Hematopoietic multipotent progenitor cell treated with erythropoietin and hydrocortisone succinate and interleukin-3 and kit ligand, for 15 days (in vitro differentiated cells): Measurements from ENCODE around the gene SLC38A8.

ENCODE experiments used
- DNase-seq: peaks from one replicate; pipeline ENCODE4 v3.0.0-alpha.2; 2015; ENCODE audit warnings: low spot score

SLC38A8 gene

GRCh38 chr16:84048871-84049270, 6.3 kb upstream of the SLC38A8 start:
- no peak for DNase-seq

GRCh38 chr16:84048270-84048669, 5.7 kb upstream of the SLC38A8 start:
- no peak for DNase-seq

DNA sequence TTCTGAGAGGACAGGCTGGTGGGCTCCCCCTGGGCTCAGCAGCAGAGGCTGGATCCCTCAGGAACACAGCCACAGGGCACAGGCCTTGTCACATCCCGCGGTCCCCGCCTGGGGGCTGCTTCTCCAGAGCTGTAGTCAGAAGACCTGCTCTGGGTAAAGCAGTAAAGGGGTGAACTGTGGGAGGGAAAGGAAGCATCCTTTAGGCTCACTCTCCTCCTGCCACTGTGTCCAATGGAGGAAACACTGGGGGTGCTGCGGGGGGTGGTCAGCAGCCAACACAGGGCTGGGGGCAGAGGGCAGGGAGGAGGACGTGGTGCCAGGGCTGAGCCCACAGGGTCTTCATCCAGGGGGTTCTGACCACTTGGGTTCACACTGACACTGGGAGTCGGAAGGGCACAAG, 5.0 kb upstream of the SLC38A8 start:
- no peak for DNase-seq

DNA sequence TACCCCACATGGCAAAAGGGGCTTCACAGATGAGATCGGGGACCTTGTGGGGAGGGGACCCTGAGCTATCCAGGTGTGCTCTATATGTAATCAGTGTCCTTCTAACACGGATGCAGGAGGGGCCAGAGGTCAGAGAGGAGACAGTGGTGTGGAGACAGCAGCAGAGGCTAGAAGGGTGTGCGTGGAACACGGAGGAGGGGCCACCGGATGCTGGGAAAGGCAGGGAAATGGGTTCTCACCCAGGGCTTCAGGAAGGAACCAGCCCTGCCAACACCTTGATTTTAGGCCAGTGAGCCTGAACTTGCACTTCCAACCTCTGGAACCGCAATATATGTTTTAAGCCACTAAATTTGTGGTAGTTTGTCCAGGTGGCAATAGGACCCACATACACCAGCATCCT, 4.6 kb upstream of the SLC38A8 start:
- DNase-seq: no peak

- no peak for DNase-seq
Observed at GRCh38 chr16:84045818-84046470, 3.3 kb upstream of the SLC38A8 start.

DNA sequence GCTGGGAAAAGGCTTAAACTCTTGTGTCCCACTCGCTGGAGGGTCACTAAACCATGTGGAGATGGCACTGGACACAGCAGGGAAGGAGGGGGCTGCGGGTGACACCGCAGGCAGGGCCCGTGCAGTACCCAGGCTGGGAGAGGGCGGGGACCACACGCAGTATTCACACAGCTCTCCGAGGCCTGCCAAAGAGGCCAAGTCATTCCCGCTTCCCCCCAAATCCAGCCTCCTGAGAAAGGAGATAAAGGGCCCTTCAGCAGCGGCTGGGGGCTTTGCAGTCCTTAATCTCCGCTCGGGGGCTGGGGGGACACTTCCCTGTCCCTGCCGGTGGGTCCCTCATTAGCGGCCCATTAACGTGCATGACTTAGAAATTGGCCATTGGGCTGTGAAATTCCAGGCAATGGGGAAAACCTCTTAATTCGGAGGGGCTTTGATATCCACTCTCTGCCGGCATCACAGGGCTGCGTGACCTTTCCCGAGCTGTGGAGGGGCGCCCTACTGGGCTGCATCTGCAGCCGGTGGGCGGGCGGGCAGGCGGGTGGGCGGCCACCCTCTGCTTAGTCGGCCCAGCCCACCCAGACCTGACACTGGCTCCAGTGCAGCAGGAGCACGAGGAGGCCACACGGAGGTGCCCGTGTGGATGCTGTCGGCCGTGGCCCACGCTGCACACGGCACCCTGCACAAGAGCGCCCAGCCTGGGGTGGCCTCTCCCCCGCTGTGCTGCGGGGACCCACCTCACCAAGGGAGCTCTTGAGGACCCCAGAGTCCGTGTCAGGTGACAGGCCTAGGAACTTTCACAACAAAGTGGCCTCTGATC, 2.6 kb upstream of the SLC38A8 start:
- no peak for DNase-seq

GRCh38 chr16:84044118-84044488, 1.5 kb upstream of the SLC38A8 start:
- no peak for DNase-seq

- DNase-seq: no peak
Observed at GRCh38 chr16:84043486-84044117, 1.0 kb upstream of the SLC38A8 start.

- no peak for DNase-seq
Observed at GRCh38 chr16:84042879-84043485, 387 bp upstream of the SLC38A8 start.

GRCh38 chr16:84041881-84042280, 714 bp downstream of the SLC38A8 start:
- DNase-seq: no peak

- DNase-seq: no peak
Observed at GRCh38 chr16:84040823-84041820, 1.5 kb downstream of the SLC38A8 start.

DNA sequence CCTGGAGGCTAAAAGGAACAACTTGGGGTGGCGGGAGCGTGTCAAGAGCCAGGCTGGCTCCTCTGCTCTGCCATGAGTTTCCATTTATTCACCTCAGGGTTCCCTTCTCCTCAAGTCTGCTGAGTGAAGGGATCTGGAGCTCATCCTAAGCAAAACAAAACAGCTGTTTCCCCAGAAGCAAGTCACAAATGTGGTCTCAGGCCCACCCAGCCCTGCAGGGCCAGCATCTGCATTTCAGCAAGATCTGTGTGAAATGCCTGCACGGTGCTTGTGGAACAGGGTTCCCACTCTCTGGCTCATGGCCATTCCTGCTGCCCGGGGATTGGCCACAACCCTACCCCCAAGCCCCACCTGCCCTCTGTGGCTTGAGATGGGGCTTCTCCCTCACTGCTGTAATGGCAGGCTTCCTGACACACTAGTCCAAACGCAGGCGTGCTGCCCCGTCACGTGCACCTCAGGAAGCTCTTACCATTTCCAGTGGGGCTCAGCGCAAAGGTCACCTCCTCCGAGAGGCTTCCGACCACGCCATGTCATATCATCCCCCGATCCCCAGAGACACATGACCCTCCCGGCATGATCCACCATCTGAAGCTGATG, 2.3 kb downstream of the SLC38A8 start:
- no peak for DNase-seq

GRCh38 chr16:84039696-84040095, 2.9 kb downstream of the SLC38A8 start:
- DNase-seq: no peak

DNA sequence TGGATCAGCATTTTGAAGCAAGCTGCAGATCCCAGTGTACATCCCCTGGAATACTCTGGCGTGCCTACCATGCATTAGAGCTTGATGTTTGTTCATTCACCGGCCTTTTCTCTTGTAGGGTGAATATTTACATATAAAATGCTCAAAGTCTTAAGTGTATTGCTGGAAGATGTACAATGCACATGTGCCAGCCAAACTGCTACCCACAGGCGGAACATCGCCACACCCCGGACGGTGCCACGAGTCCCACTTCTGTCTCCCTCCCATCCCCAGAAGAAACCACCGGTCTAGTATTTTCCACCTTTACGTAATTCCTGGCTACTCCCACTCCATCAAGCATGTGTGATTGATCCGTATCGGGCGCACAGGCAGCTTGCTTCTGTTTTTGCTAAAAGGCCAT, 4.1 kb downstream of the SLC38A8 start:
- DNase-seq: no peak

DNA sequence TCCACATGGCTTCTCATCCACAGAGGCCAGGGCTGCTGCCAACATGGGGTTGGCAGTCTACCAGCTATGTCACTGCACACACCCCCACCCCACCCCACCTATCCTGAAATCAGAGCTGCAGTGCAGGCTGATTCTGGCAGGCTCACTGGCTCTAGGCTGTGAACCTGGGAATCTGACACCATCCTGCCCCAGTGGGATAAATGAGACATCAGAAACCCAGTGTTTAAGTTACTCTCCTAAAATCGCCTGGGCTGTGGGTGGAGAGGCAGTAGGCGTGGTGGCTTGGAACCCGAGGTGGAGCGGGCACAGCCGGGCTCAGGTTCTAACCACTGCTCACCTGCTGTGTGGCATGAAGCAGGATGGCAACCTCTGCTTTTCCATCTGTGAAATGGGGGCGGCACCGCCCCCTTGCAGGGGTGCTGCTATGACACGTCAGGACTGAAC, 5.6 kb downstream of the SLC38A8 start:
- no peak for DNase-seq

DNA sequence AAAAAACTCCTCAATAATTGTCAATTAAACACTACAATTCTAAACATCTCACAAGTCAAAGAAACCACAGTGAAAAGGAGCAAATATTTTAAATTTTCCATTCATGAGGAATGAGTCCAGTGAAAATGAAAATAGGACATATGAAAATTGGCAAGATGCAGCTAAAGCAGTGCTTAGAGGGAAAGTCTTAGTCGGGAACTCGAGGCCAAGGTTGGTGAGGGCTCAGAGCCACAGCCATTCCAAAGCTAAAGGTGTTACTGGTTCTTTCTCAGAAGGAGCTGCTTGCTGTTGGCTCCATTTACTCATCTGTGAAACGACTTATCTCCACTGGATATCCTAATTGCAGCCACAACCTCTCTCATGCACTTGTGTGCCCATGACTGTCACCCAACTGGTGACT, 6.5 kb downstream of the SLC38A8 start:
- DNase-seq: no peak

GRCh38 chr16:84034516-84034915, 8.1 kb downstream of the SLC38A8 start:
- no peak for DNase-seq

DNA sequence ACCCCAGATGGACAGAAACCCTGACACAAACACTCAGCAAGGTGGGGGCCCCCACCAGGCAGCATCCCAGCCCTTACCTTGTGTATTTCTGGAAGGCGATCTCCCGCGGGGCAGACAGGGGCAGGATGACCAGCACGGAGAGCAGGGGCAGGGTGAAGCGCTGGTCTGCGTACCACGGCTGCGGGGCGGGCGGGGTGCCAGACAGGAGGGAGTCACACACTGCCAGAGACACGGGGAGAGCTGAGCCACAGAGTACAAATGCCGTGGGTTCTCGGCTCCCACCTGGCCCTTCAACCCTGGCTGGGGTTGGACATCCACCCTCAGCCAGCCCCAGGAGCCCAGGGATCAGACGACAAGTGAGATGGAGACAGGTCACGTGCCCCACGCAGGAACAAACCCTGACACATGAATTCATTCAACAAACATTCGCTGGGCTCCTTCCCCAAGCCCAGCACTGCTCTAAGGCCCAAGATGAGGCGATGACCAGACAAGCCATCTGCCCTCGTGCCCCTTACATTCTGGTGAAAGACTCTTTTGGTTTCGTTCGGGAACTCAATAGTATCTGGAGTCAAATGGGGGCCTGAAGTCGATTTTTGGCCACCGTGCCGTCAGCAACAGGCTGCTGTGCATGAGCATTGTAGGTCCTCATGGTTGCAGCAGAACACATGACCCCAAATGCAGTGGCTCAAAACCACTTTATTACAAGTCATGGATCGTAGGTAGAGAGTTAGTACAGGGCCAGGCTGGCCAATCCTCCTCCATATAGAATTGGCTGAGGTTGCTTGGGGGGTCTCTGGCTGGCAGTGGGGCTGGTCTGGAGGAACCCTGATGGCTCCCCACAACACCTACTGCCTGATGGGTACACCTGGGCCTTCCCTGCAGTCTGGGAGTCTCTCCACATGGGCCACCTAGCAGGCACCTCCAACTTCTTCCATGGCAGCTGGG, 9.1 kb downstream of the SLC38A8 start:
- DNase-seq: no peak

DNA sequence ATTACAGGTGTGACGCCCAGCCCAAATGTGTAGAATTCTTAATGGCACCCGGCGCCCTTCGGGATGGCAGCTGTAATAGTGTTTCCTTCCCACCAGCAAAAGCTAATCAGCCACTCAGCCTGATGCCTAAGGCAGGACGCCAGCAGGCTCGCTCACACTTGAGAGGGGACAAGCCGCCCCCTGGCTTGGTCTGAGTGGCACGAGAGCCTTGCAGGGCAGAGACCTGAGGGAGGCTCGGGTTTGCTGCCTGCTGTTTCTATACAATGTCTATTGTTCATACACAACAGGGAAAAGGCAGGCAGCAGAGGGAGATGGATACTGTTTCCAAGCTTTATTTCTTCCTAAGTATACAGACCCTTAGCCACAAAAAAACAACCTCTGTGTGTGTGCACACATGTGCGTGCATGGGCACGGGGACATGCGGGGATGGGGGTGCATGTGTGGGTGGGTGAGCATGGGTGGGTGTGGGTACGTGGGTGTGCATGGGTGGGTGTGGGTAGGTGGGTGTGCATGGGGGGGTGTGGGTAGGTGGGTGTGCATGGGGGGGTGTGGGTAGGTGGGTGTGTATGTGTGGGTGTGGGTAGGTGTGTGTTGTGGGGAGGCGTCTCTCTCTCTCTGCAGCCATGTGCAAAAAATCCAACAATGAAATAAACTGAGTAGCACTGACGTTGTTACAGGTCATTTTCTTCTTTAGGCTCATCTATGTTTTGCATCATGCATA, 10.0 kb downstream of the SLC38A8 start:
- DNase-seq: no peak
